Measurements from ENCODE around the gene GPR17.

GPR17 gene

DNA sequence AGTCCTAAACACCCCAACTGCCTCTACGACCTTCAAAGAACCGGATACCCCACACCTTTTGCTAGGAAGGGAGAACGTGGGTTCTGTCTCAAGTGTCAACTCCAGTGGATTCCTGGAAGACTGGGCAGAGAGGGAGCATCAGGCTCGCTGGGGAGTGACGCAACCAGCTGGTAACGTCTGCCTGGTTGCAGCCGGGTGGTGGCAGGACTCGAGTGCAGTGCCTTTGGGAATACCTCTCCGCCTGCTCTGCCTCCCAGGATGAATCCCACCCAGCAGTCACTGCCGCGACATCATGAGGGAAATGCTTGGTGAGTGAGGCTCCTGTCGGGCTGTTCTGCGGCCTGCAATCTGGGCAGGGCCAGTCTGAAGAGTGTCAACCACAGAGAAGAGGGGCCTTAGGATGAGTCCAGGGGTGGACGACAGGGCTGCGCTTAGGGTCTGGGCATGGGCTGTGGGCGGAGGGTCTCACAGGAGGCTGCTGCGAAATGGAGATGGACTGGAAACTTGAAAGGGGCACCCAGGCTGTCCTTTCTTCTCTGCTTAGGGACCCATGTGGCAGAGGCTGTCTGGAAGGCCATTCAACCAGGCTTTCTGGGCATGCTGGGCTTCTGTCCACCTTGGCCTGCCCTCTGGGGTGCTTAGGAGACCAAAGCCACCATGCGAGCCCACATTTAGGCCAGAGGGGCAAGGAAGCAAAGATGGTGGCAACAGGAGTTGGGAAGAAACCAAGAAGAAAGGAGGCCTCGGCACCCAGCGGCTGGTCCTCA lies 12.9 kb downstream of the GPR17 start:
- no peak for TF ChIP-seq CTCF (conservative IDR thresholded peaks at IDR 0.05; ENCODE audit: low read depth)
- ChIA-PET CTCF (interaction anchor here (0.9 to 1.2 kb wide), 2 partner anchors 9 to 67 kb away, joined by 4 to 5 read pairs; no protein-coding TSS in a partner anchor), POLR2A (ENCODE audit: low non-redundant PET) (no interaction called here)
- no peak for DNase-seq (ENCODE audit: low spot score)
- no peak overlapping the region for H3K27ac ChIP-seq

DNA sequence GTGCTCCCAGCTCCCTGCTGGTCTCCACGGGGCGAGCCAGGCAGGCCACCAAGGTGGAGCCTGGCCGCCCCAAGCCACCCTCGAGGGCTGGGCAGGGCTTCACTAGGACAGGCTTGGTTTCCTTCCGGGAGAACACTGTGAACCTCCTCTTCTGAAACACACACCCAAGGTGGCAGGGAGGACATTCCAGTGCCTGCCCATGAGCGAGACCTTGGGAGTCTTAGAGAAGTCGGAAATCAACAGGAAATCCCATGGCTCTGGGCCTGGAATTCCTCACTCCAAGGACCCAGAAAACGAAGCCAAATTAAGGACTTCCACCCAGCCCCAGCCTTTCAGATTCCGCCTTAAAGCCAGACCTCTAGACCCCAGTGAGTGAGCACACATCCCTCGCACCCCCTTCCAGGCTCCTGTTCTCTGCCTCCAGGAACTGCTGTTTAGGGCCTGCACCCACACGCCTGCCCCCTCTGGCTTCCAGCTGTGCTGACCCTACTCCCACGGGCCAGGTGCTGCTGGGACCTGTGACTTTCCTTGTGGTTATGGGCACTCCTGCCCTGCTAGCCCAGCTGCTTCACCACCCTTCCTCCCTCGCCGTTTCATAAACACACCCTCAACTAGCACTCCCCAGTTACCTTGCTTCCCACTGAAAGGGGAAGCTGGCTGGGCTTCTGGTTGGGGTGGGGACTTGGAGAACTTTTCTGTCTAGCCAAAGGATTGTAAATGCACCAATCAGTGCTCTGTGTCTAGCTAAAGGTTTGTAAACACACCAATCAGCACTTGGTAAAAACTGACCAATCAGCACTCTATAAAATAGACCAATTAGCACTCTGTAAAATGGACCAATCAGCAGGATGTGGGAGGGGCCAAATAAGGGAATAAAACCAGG lies 13.7 kb downstream of the GPR17 start:
- H3K27ac ChIP-seq = no peak overlapping the region
- CTCF ChIA-PET = interaction anchor here (1.2 kb wide), 1 partner anchor 10 kb away, joined by 5 read pairs; no protein-coding TSS in a partner anchor
- no peak for DNase-seq (ENCODE audit: low spot score)
- POLR2A ChIA-PET (ENCODE audit: low non-redundant PET) = no interaction called here
- TF ChIP-seq CTCF (conservative IDR thresholded peaks at IDR 0.05; ENCODE audit: low read depth) = no peak

DNA sequence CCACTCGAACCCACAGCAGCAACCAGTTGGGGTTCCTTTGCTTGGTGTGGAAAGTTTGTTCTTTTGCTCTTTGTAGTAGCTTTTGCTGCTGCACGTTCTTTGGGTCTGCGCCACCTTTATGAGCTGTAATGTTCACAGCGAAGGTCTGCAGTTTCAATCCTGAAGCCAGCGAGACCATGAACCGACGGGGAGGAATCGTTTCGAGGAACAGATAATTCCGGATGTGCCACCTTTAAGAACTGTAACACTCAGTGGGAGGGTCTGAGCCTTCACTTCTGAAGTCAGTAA lies 14.3 kb downstream of the GPR17 start:
- ChIA-PET POLR2A (ENCODE audit: low non-redundant PET) (no interaction called here), CTCF (interaction anchor here (1.2 kb wide), 1 partner anchor 10 kb away, joined by 5 read pairs; no protein-coding TSS in a partner anchor)
- no peak overlapping the region for H3K27ac ChIP-seq
- TF ChIP-seq CTCF (conservative IDR thresholded peaks at IDR 0.05; ENCODE audit: low read depth) = no peak
- DNase-seq (ENCODE audit: low spot score) = no peak

GRCh38 chr2:127661072-127661649 lies 15.2 kb downstream of the GPR17 start:
- ChIA-PET CTCF (interaction anchor here (1.4 kb wide), 1 partner anchor 11 kb away, joined by 5 read pairs; no protein-coding TSS in a partner anchor), POLR2A (ENCODE audit: low non-redundant PET) (no interaction called here)
- DNase-seq (ENCODE audit: low spot score) = no peak
- H3K27ac ChIP-seq = no peak overlapping the region
- TF ChIP-seq CTCF (conservative IDR thresholded peaks at IDR 0.05; ENCODE audit: low read depth) = no peak

GRCh38 chr2:127661949-127662510 lies 16.1 kb downstream of the GPR17 start:
- POLR2A ChIA-PET (ENCODE audit: low non-redundant PET) = no interaction called here
- TF ChIP-seq CTCF (conservative IDR thresholded peaks at IDR 0.05; ENCODE audit: low read depth) = no peak
- DNase-seq (ENCODE audit: low spot score) = no peak
- CTCF ChIA-PET = interaction anchor here (0.7 to 1.4 kb wide), 2 partner anchors 12 to 460 kb away, joined by 3 to 5 read pairs; no protein-coding TSS in a partner anchor
- no peak overlapping the region for H3K27ac ChIP-seq
